ENCODE results near the gene FDX2.

DNA sequence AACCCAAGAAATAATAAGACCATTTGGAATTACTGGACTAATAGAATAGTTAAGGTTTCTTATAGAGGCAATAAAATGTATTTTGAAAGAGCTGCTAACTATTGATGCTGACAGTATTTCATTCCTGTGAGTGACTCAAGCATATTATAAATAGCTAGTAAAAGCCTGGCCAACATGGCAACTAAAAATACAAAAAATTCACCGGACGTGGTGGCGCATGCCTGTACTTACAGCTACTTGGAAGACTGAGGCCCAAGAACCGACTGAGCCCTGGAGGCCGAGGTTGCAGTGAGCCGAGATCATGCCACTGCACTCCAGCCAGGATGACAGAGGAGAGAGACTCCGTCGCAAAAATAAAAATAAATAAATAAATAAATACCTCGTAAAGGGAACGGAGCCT is 29.0 kb upstream of the FDX2 start:
- no peak for TF ChIP-seq CTCF (IDR thresholded peaks at IDR 0.05; ENCODE audit: control extremely low read depth in 1 of 3, insufficient read depth in 1 of 3, low read depth in 1 of 3, low read length in 3 of 3)
- TF ChIP-seq JUND (IDR thresholded peaks at IDR 0.05; ENCODE audit: low read length), result no peak
- TF ChIP-seq BRCA1 (IDR thresholded peaks at IDR 0.05; ENCODE audit: low read depth, low read length), result no peak
- no peak for TF ChIP-seq ATF3 (IDR thresholded peaks at IDR 0.05; ENCODE audit: insufficient read depth, low read depth, low read length)
- TF ChIP-seq POU5F1 (IDR thresholded peaks at IDR 0.05; ENCODE audit: low read depth, low read length), result no peak
- TF ChIP-seq TAF1 (IDR thresholded peaks at IDR 0.05; ENCODE audit: low read depth, low read length), result no peak
- no peak for TF ChIP-seq SUZ12 (IDR thresholded peaks at IDR 0.05; ENCODE audit: low read length)
- no peak for TF ChIP-seq TBP (IDR thresholded peaks at IDR 0.05; ENCODE audit: low read depth, low read length)
- TF ChIP-seq ZNF274 (IDR thresholded peaks at IDR 0.05; ENCODE audit: borderline replicate concordance, extremely low read depth, low read length), result no peak
- TF ChIP-seq SP4 (IDR thresholded peaks at IDR 0.05; ENCODE audit: low read length), result no peak
- no peak for TF ChIP-seq CEBPB (IDR thresholded peaks at IDR 0.05; ENCODE audit: low read depth, low read length)
- TF ChIP-seq, protein P1, sequence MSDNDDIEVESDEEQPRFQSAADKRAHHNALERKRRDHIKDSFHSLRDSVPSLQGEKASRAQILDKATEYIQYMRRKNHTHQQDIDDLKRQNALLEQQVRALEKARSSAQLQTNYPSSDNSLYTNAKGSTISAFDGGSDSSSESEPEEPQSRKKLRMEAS (IDR thresholded peaks at IDR 0.05), result no peak
